Parathyroid adenoma (tissue), 2 donors: ENCODE data around the gene ARTN.

ENCODE experiments used
- H2AFZ ChIP-seq: fragments of 300-600 bp; sonication (generic); one replicate; pipeline ENCODE4 v1.7.0; 2017; ENCODE audit warnings: antibody characterized with exemption, mild to moderate bottlenecking
- H3K27ac ChIP-seq: fragments of 300-600 bp; sonication (generic); one replicate; pipeline ENCODE4 v1.7.0; 2017
- H3K27me3 ChIP-seq: fragments of 300-600 bp; sonication (generic); one replicate; pipeline ENCODE4 v1.7.0; 2017; ENCODE audit warnings: low read length; ENCODE audit not compliant: control insufficient read depth, insufficient read depth
- H3K36me3 ChIP-seq: fragments of 300-600 bp; sonication (generic); one replicate; pipeline ENCODE4 v1.7.0; 2017; ENCODE audit warnings: low read length; ENCODE audit not compliant: control insufficient read depth, insufficient read depth
- H3K4me1 ChIP-seq: fragments of 300-600 bp; sonication (generic); one replicate; pipeline ENCODE4 v1.7.0; 2017; ENCODE audit warnings: control low read depth
- H3K4me2 ChIP-seq: fragments of 300-600 bp; sonication (generic); one replicate; pipeline ENCODE4 v1.7.0; 2017; ENCODE audit warnings: low read length
- H3K4me3 ChIP-seq: fragments of 300-600 bp; sonication (generic); one replicate; pipeline ENCODE4 v1.7.0; 2017; ENCODE audit warnings: low read depth, low read length
- H3K79me2 ChIP-seq: fragments of 300-600 bp; sonication (generic); one replicate; pipeline ENCODE4 v1.7.0; 2017; ENCODE audit warnings: control low read depth
- H3K9ac ChIP-seq: fragments of 300-600 bp; sonication (generic); one replicate; pipeline ENCODE4 v1.7.0; 2017; ENCODE audit warnings: mild to moderate bottlenecking
- H3K9me3 ChIP-seq: fragments of 300-600 bp; sonication (generic); one replicate; pipeline ENCODE4 v1.7.0; 2017; ENCODE audit warnings: low read length; ENCODE audit not compliant: control insufficient read depth
- TF ChIP-seq, protein P1 (sequence below): fragments of 300-600 bp; sonication (generic); IDR thresholded peaks from one replicate; pipeline ENCODE4 v1.7.0; 2017; ENCODE audit warnings: antibody characterized with exemption, mild to moderate bottlenecking
- donor health status: primary hyperparathyroidism.

Gene ARTN

DNA sequence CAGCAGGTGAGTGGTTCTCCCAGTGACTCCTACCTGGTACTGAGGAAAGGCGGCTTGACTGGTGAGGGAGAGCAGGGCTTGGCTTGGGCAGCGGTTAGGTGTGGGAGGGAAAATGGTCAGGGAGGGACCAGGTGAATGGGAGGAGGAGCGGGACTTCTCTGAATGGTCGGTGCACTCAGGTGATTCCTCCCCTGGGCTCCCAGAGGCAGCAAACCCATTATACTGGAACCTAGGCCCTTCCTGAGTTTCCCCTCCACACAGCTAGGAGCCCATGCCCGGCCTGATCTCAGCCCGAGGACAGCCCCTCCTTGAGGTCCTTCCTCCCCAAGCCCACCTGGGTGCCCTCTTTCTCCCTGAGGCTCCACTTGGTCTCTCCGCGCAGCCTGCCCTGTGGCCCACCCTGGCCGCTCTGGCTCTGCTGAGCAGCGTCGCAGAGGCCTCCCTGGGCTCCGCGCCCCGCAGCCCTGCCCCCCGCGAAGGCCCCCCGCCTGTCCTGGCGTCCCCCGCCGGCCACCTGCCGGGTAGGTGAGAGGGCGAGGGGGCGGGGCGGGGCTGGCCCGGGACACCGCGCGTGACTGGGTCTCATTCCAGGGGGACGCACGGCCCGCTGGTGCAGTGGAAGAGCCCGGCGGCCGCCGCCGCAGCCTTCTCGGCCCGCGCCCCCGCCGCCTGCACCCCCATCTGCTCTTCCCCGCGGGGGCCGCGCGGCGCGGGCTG is 2.3 kb downstream of the ARTN start:
- H2AFZ ChIP-seq: peak overlapping the region; percentile 15
- no peak overlapping the region for H3K4me2 ChIP-seq
- TF ChIP-seq, protein P1, sequence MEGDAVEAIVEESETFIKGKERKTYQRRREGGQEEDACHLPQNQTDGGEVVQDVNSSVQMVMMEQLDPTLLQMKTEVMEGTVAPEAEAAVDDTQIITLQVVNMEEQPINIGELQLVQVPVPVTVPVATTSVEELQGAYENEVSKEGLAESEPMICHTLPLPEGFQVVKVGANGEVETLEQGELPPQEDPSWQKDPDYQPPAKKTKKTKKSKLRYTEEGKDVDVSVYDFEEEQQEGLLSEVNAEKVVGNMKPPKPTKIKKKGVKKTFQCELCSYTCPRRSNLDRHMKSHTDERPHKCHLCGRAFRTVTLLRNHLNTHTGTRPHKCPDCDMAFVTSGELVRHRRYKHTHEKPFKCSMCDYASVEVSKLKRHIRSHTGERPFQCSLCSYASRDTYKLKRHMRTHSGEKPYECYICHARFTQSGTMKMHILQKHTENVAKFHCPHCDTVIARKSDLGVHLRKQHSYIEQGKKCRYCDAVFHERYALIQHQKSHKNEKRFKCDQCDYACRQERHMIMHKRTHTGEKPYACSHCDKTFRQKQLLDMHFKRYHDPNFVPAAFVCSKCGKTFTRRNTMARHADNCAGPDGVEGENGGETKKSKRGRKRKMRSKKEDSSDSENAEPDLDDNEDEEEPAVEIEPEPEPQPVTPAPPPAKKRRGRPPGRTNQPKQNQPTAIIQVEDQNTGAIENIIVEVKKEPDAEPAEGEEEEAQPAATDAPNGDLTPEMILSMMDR: no peak
- no peaks in the 10 kb centered on the region for H3K27me3 ChIP-seq
- H3K4me1 ChIP-seq: peaks cover 20% of the 10 kb centered on the region
- no peaks in the 10 kb centered on the region for H3K9me3 ChIP-seq
- no peak overlapping the region for H3K4me3 ChIP-seq
- no peaks in the 10 kb centered on the region for H3K36me3 ChIP-seq
- H3K27ac ChIP-seq: no peak overlapping the region
- H3K79me2 ChIP-seq: no peaks in the 10 kb centered on the region
- H3K9ac ChIP-seq: no peak overlapping the region

DNA sequence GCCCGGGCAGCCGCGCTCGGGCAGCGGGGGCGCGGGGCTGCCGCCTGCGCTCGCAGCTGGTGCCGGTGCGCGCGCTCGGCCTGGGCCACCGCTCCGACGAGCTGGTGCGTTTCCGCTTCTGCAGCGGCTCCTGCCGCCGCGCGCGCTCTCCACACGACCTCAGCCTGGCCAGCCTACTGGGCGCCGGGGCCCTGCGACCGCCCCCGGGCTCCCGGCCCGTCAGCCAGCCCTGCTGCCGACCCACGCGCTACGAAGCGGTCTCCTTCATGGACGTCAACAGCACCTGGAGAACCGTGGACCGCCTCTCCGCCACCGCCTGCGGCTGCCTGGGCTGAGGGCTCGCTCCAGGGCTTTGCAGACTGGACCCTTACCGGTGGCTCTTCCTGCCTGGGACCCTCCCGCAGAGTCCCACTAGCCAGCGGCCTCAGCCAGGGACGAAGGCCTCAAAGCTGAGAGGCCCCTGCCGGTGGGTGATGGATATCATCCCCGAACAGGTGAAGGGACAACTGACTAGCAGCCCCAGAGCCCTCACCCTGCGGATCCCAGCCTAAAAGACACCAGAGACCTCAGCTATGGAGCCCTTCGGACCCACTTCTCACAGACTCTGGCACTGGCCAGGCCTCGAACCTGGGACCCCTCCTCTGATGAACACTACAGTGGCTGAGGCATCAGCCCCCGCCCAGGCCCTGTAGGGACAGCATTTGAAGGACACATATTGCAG is 3.0 kb downstream of the ARTN start:
- H3K27ac ChIP-seq: peak overlapping the region; percentile 62

DNA sequence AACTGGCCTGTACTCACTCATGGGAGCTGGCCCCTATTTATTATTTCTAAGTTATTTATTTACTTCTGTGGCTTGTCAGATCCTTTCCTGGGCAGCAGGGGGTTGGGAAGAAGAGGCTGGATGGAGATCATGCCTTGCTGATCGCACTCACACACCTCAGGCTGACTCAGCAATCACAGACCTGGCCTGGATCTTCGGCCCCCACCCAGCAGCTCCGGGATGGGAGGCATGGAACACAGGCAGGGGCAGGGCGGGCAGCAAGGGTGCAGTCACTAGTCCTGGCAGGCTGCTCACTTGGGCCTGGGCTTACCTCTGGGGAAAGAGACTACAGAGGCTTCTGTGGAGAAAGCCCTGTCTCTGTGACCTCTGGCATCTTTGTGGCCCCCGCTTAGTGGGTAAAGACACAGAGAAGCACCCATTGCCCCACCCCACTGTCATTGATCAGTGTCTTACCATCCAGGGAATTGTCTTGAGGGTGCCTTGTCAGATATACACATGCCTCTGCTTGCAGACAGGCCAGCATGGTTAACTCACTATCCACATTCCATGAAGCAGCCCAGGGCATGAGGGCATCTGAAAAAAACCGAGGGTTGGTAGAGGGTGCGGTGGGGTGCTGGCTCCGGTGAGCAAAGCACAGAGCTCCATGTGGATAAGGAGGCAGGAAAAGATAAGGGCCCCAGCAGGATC is 3.7 kb downstream of the ARTN start:
- H3K4me3 ChIP-seq: no peak overlapping the region
- TF ChIP-seq, protein P1: no peak

More for the DNA sequence above, 3.0 kb downstream of the ARTN start:
- H3K9ac ChIP-seq: no peak overlapping the region
- no peak overlapping the region for H3K4me3 ChIP-seq
- TF ChIP-seq, protein P1: peak; percentile 14
- H3K4me1 ChIP-seq: peaks cover 20% of the 10 kb centered on the region
- no peaks in the 10 kb centered on the region for H3K9me3 ChIP-seq
- no peaks in the 10 kb centered on the region for H3K36me3 ChIP-seq
- H3K4me2 ChIP-seq: peak overlapping the region; percentile 10
- H3K27me3 ChIP-seq: no peaks in the 10 kb centered on the region
- peak overlapping the region; percentile 66 for H2AFZ ChIP-seq
- no peaks in the 10 kb centered on the region for H3K79me2 ChIP-seq

DNA sequence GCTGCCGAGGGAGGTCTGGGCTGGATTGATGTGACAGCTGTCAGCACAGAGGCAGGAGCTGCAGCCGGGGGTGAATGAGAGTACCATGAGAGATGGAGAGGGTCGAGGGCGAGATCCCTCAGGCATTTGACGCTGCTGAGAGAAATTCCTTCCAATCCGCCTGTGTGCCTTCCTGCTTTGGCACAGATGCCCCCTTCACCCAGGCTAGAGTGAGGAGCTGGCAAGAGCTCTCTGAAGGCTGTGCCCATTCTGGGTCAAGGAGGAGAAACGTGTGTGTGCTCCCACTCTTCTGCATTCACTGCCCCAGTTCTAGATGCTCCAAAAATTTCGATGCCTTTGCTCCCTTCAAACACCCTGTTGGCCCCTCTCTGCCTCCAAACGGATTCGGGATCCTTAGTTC is 4.8 kb downstream of the ARTN start:
- H3K4me1 ChIP-seq: peaks cover 20% of the 10 kb centered on the region
- no peak overlapping the region for H3K4me3 ChIP-seq
- H3K27me3 ChIP-seq: no peaks in the 10 kb centered on the region
- no peaks in the 10 kb centered on the region for H3K79me2 ChIP-seq
- no peaks in the 10 kb centered on the region for H3K36me3 ChIP-seq
- TF ChIP-seq, protein P1: no peak
- H3K27ac ChIP-seq: no peak overlapping the region
- H3K9ac ChIP-seq: no peak overlapping the region
- no peak overlapping the region for H3K4me2 ChIP-seq
- no peak overlapping the region for H2AFZ ChIP-seq
- H3K9me3 ChIP-seq: no peaks in the 10 kb centered on the region

More for the DNA sequence above, 3.7 kb downstream of the ARTN start:
- no peaks in the 10 kb centered on the region for H3K9me3 ChIP-seq
- H3K4me1 ChIP-seq: peaks cover 20% of the 10 kb centered on the region
- no peak overlapping the region for H2AFZ ChIP-seq
- no peaks in the 10 kb centered on the region for H3K36me3 ChIP-seq
- H3K79me2 ChIP-seq: no peaks in the 10 kb centered on the region
- no peaks in the 10 kb centered on the region for H3K27me3 ChIP-seq
- no peak overlapping the region for H3K9ac ChIP-seq
- H3K27ac ChIP-seq: peak overlapping the region; percentile 62
- H3K4me2 ChIP-seq: no peak overlapping the region
